ENCODE results near the gene NME8. TPM values are rescaled to one million over a fixed set of nuclear protein-coding genes. Genes with fewer than 3 reads are reported as not detected.

The NME8 gene
- total RNA-seq, 2 experiments from 2014 or later, result not detected

GRCh38 chr7:37924491-37925041 is 76.2 kb downstream of the NME8 start:
- no peaks in the 10 kb centered on the region; the same call in 1 of the 2 replicates for H4K20me1 ChIP-seq (ENCODE audit: insufficient read depth, low read length)
- intact Hi-C loops (cut with micrococcal nuclease; ENCODE audit: unreplicated experiment), result no loop called here

GRCh38 chr7:37925620-37926019 is 77.2 kb downstream of the NME8 start:
- TF ChIP-seq EZH2phosphoT487 (IDR thresholded peaks at IDR 0.05; ENCODE audit: borderline replicate concordance, low read depth, low read length) (no peak), CTCF (conservative IDR thresholded peaks at IDR 0.05; ENCODE audit: low read length) (no peak)
- intact Hi-C loops (cut with micrococcal nuclease; ENCODE audit: unreplicated experiment), result no loop called here
- ChIA-PET CTCF (ENCODE audit: unreplicated experiment) (no interaction called here), POLR2A (no interaction called here)
- H3K4me1 ChIP-seq (ENCODE audit: insufficient read depth, low read length, poor library complexity, severe bottlenecking), result no peaks in the 10 kb centered on the region
- H3K79me2 ChIP-seq (ENCODE audit: insufficient read depth, low read depth, low read length), result no peaks in the 10 kb centered on the region
- no peaks in the 10 kb centered on the region for H3K9me2 ChIP-seq (ENCODE audit: insufficient read depth, low read length)
- no peaks in the 10 kb centered on the region for H3K36me3 ChIP-seq (ENCODE audit: insufficient read depth, low read length)
- no peak overlapping the region for H2AFZ ChIP-seq (ENCODE audit: low read length)
- DNase-seq (ENCODE audit: low spot score), result no peak
- no peak overlapping the region for H3K4me3 ChIP-seq (ENCODE audit: low read depth, low read length, poor library complexity, severe bottlenecking)
- H3K4me2 ChIP-seq (ENCODE audit: low read length), result no peak overlapping the region
- H3K9me3 ChIP-seq (ENCODE audit: low read length), result no peaks in the 10 kb centered on the region
- H3K27ac ChIP-seq (ENCODE audit: low read depth, low read length, poor library complexity, severe bottlenecking), result no peak overlapping the region
- H4K20me1 ChIP-seq (ENCODE audit: insufficient read depth, low read length), result no peaks in the 10 kb centered on the region; the same call in 1 of the 2 replicates
- BruUV-seq (replicated peaks), result no TSS peak

More at GRCh38 chr7:37924491-37925041, 76.2 kb downstream of the NME8 start:
- Histone ChIP-seq H2AFZ (ENCODE audit: low read length) (no peak overlapping the region), H3K36me3 (ENCODE audit: insufficient read depth, low read length) (no peaks in the 10 kb centered on the region), H3K4me1 (ENCODE audit: insufficient read depth, low read length, poor library complexity, severe bottlenecking) (no peaks in the 10 kb centered on the region), H3K4me2 (ENCODE audit: low read length) (no peak overlapping the region), H3K79me2 (ENCODE audit: insufficient read depth, low read depth, low read length) (no peaks in the 10 kb centered on the region), H3K27ac (ENCODE audit: low read depth, low read length, poor library complexity, severe bottlenecking) (no peak overlapping the region), H3K9me2 (ENCODE audit: insufficient read depth, low read length) (no peaks in the 10 kb centered on the region), H3K9me3 (ENCODE audit: low read length) (no peaks in the 10 kb centered on the region), H3K4me3 (ENCODE audit: low read depth, low read length, poor library complexity, severe bottlenecking) (no peak overlapping the region)
- TF ChIP-seq EZH2phosphoT487 (IDR thresholded peaks at IDR 0.05; ENCODE audit: borderline replicate concordance, low read depth, low read length) (no peak), CTCF (conservative IDR thresholded peaks at IDR 0.05; ENCODE audit: low read length) (no peak)
- CTCF ChIA-PET (ENCODE audit: unreplicated experiment), result no interaction called here
- DNase-seq (ENCODE audit: low spot score), result no peak
- no TSS peak for BruUV-seq (replicated peaks)
- POLR2A ChIA-PET, result no interaction called here

- TF ChIP-seq EZH2phosphoT487 (IDR thresholded peaks at IDR 0.05; ENCODE audit: borderline replicate concordance, low read depth, low read length) (no peak), CTCF (conservative IDR thresholded peaks at IDR 0.05; ENCODE audit: low read length) (no peak)
- POLR2A ChIA-PET, result no interaction called here
- H3K79me2 ChIP-seq (ENCODE audit: insufficient read depth, low read depth, low read length), result no peaks in the 10 kb centered on the region
Measured at GRCh38 chr7:37927773-37928444, 79.5 kb downstream of the NME8 start.

More at GRCh38 chr7:37927773-37928444, 79.5 kb downstream of the NME8 start:
- no peak overlapping the region for H3K4me3 ChIP-seq (ENCODE audit: low read depth, low read length, poor library complexity, severe bottlenecking)
- intact Hi-C loops (cut with micrococcal nuclease; ENCODE audit: unreplicated experiment), result no loop called here
- CTCF ChIA-PET (ENCODE audit: unreplicated experiment), result no interaction called here
- no peaks in the 10 kb centered on the region for H3K36me3 ChIP-seq (ENCODE audit: insufficient read depth, low read length)
- no peaks in the 10 kb centered on the region; the same call in 1 of the 2 replicates for H4K20me1 ChIP-seq (ENCODE audit: insufficient read depth, low read length)
- no TSS peak for BruUV-seq (replicated peaks)
- H3K9me2 ChIP-seq (ENCODE audit: insufficient read depth, low read length), result no peaks in the 10 kb centered on the region
- H2AFZ ChIP-seq (ENCODE audit: low read length), result no peak overlapping the region
- no peaks in the 10 kb centered on the region for H3K4me1 ChIP-seq (ENCODE audit: insufficient read depth, low read length, poor library complexity, severe bottlenecking)
- DNase-seq (ENCODE audit: low spot score), result no peak
- no peak overlapping the region for H3K4me2 ChIP-seq (ENCODE audit: low read length)
- H3K27ac ChIP-seq (ENCODE audit: low read depth, low read length, poor library complexity, severe bottlenecking), result no peak overlapping the region
- H3K9me3 ChIP-seq (ENCODE audit: low read length), result no peaks in the 10 kb centered on the region
